ENCODE results near the gene KRT3. TPM values are rescaled to one million over a fixed set of nuclear protein-coding genes. Genes with fewer than 3 reads are reported as not detected.

Gene KRT3
- total and polyA plus RNA-seq, 7 donors, result not detected

GRCh38 chr12:52788192-52788875 is 7.6 kb downstream of the KRT3 start:
- ATAC-seq, result no peak
- H3K4me3 ChIP-seq, result no peak overlapping the region
- no peaks in the 10 kb centered on the region for H3K9me3 ChIP-seq
- no peak for TF ChIP-seq CTCF (IDR thresholded peaks at IDR 0.05)
- no peaks in the 10 kb centered on the region for H3K36me3 ChIP-seq (ENCODE audit: insufficient read depth in 1 of 2, low read depth in 1 of 2)
- no peak overlapping the region for H3K27ac ChIP-seq
- no peak for DNase-seq
- 68 to 79% (median 73%) methylated on average over 6 of the region's 6 CpGs for WGBS, 3 donors
- peaks cover 3 to 50% (median 14%) of the 10 kb centered on the region in 3 donors for H3K27me3 ChIP-seq (ENCODE audit: insufficient read depth in 3 of 3, low read length in 2 of 3)
- no peaks in the 10 kb centered on the region for H3K4me1 ChIP-seq
- intact Hi-C loops (cut with DNase I), result no loop called here

GRCh38 chr12:52787324-52788191 is 8.4 kb downstream of the KRT3 start:
- intact Hi-C loops (cut with DNase I), result no loop called here
- no peaks in the 10 kb centered on the region for H3K36me3 ChIP-seq (ENCODE audit: insufficient read depth in 1 of 2, low read depth in 1 of 2)
- H3K4me3 ChIP-seq, result no peak overlapping the region
- no peak for DNase-seq
- WGBS, 3 donors, result 67 to 71% (median 68%) methylated on average over 6 of the region's 6 CpGs
- no peak for TF ChIP-seq CTCF (IDR thresholded peaks at IDR 0.05)
- no peak for ATAC-seq
- H3K4me1 ChIP-seq, result no peaks in the 10 kb centered on the region
- H3K27me3 ChIP-seq (ENCODE audit: insufficient read depth in 3 of 3, low read length in 2 of 3), result peaks cover 3 to 50% (median 14%) of the 10 kb centered on the region in 3 donors
- no peak overlapping the region for H3K27ac ChIP-seq
- no peaks in the 10 kb centered on the region for H3K9me3 ChIP-seq

GRCh38 chr12:52784909-52785308 is 11.0 kb downstream of the KRT3 start:
- DNase-seq (no peak), ATAC-seq (no peak)
- Histone ChIP-seq H3K27me3 (ENCODE audit: insufficient read depth in 3 of 3, low read length in 2 of 3) (peaks cover 3 to 34% (median 10%) of the 10 kb centered on the region in 3 donors), H3K9me3 (no peaks in the 10 kb centered on the region), H3K4me1 (no peaks in the 10 kb centered on the region), H3K36me3 (ENCODE audit: insufficient read depth in 1 of 2, low read depth in 1 of 2) (no peaks in the 10 kb centered on the region), H3K27ac (no peak overlapping the region), H3K4me3 (no peak overlapping the region)
- intact Hi-C loops (cut with DNase I), result no loop called here
- no peak for TF ChIP-seq CTCF (IDR thresholded peaks at IDR 0.05)
- WGBS, 3 donors, result 70 to 73% (median 73%) methylated on average over 3 of the region's 3 CpGs

GRCh38 chr12:52783563-52784316 is 12.2 kb downstream of the KRT3 start:
- ATAC-seq (no peak), DNase-seq (no peak)
- H3K4me1 ChIP-seq, result no peaks in the 10 kb centered on the region
- TF ChIP-seq CTCF (IDR thresholded peaks at IDR 0.05), result no peak
- H3K27me3 ChIP-seq (ENCODE audit: insufficient read depth in 3 of 3, low read length in 2 of 3), result peaks cover 1 to 22% (median 9%) of the 10 kb centered on the region in 3 donors
- WGBS, 3 donors, result 69 to 79% (median 76%) methylated on average over 7 of the region's 7 CpGs
- no peak overlapping the region for H3K27ac ChIP-seq
- intact Hi-C loops (cut with DNase I), result no loop called here
- H3K36me3 ChIP-seq (ENCODE audit: insufficient read depth in 1 of 2, low read depth in 1 of 2), result no peaks in the 10 kb centered on the region
- H3K4me3 ChIP-seq, result no peak overlapping the region
- H3K9me3 ChIP-seq, result no peaks in the 10 kb centered on the region

Data from psoas muscle (tissue), 8 donors.